GM19035 (cell line): Measurements from ENCODE around the gene ARL6IP5.
A peak's percentile ranks its signal among the peaks of the same experiment; 100 is the strongest.

Experiments
- ATAC-seq: cut with Tn5 transposase; IDR thresholded peaks from one replicate; pipeline ENCODE4 v1.9.1; 2021; ENCODE audit not compliant: unreplicated experiment

The ARL6IP5 gene, protein sequence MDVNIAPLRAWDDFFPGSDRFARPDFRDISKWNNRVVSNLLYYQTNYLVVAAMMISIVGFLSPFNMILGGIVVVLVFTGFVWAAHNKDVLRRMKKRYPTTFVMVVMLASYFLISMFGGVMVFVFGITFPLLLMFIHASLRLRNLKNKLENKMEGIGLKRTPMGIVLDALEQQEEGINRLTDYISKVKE

GRCh38 chr3:69084326-69085167, at the start of gene ARL6IP5:
TSS of gene ARL6IP5 (plus strand) at chr3:69084937. CDS start at chr3:69085048, 111 bp downstream.
- ATAC-seq = peak; percentile 49

DNA sequence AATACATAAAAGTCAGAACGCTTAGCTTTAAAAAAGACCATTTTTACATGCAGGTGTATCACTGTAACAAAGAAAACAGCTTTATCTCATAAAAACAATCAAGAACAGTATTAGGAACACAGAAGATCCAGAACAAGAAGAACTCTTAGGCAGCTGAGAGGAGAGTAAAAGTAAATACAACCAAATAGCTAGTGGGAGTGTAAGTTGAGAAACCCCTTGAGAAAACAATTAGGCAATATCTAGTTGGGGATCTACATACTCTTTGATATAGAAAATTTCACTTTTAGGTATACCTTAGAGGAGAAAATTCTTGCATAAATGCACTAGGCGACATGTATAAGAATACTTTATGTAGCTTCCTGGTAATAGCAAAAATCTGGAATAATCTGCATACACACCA, 40.1 kb upstream of the ARL6IP5 start:
- ATAC-seq = no peak

DNA sequence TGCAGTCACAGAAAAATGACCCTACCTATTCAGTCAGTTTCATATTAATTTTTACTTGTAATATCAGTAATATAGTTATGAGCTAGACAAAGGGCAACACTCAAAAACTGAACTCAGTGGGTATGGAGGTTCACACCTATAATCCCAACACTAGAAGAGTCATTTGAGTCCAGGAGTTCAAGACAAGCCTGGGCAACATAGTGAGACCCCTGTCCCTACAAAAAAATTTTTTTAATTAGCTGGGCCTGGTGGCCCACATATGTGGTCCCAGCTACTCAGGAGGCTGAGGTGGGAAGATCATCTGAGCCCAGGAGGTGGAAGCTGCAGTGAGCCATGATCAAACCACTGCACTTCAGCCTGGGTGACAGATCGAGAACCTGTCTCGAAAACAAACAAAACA, 35.7 kb upstream of the ARL6IP5 start:
- ATAC-seq = no peak

DNA sequence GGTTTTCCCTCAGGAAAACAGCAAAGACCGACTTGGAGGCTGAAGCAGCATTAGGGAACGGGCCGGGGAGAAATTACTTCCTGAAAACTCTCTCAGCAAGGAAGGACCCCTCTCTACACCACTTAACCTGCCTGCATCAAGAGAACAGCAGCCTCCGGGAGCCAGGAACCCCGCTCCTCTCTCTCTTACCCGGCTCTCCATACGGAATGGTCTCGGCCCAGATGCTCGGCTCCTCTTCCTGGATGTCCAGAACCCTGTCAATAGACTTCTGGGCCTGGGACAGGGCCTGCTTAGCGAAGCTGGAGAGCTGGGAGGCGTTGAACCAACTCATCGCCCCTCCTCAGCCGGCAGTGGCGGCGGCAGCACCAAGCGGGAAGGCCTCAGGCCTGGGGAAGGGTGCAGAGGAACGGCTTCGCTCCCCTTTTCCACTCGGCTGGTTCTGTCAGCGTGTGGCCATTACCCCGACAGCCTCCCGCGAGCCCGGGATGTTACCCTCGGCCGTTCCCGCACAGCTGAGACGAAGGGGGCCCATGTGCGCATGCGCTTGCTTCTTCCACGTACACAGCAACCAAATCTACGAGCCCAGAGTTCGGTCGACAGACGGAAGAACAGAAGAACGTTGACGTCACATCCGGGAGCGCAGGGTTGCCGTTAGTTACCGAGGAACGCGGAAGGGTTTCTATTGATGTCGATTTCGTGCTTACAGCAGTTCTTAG, 32.8 kb upstream of the ARL6IP5 start, which contains the start of gene TMF1:
TSS of gene TMF1 (minus strand) at position 578 of the 716 bp plus-strand sequence. CDS start at position 331, 247 bp downstream.
- peak; percentile 98 for ATAC-seq

GRCh38 chr3:69052472-69052898, 32.3 kb upstream of the ARL6IP5 start:
- ATAC-seq = peak; percentile 11

DNA sequence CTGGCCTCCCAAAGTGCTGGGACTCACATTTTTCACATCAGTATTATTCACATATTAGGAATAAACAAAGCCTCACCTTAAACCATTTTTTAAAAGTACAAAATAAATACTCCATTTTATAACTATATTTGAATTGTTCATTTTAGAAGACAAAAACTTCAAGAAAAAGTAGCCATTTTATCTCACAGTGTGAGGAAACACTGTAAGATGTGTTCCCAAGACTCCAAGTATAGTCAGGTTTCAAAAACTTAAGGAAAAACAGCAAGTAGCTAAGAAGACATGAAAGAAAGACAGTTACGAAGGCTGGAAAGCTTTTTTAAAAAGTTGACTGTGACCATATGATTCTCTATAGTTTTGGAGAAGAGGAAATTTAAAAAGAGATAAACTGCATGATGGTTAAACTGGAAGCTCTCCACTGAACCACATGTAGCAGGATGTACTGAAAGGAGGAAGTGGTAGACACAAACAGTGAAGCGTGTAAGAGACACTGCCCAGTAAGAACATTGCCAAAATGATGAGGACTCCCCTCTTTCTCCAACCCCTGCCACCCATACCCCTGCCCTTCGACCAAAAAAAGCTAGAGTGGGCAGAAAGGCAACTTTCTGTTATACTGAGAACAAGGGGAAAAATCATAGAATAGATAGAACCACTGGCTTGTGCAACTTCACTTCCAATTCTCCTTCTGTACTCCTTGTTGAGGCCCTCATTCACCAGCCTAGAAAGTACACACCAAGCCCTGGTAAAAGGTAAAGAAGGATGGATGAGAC, 26.4 kb upstream of the ARL6IP5 start:
- peak; percentile 97 for ATAC-seq

- ATAC-seq = peak; percentile 24
These were observed 25.9 kb upstream of the ARL6IP5 start for GRCh38 chr3:69058947-69059224.

DNA sequence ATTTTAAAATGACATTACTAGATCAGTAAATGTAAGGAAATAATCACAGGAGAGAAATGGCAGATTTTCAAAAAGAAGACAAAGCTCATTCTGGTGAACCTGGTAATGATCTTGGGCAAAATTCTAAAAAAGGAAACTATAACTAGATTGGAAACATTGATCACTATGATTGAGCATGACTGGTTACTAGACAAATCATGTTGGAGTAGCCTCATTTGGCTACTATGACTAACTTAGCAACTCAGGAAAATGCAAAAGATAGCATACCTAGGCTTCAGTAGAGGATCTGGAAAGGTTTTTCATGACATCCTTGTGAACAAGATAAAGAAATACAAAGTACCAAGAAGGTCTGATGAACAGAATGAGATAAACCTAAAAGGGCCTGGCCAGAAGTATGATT, 25.0 kb upstream of the ARL6IP5 start:
- ATAC-seq = no peak

- ATAC-seq = no peak
These were observed 21.1 kb upstream of the ARL6IP5 start for GRCh38 chr3:69063636-69064035.

DNA sequence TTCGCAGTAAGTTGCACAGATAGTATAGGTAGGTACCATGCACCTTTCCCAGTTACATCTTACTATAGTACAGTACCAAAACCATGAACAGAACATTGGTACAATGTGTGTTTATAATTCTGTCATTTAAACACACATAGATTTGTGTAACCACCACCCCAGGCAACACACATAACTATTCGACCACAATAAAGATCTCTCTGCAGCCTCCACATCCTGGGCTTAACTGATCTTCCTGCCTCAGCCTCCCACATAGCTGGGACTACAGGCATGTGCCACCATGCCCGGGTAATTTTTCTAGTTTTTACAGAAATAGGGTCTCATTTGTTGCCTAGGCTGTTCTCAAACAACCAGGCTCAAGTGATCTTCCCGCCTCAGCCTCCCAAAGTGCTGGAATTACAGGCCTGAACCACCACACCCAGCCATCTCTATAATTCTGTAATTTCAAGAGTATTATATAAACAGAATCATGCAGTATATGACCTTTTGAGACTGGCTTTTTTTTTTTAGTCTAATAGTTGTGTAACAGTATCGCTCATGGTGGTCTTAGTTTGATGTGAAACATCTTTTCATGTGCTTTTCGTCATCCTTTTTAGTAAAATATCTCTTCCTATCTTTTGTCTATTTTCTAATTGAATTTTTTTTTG, 19.3 kb upstream of the ARL6IP5 start:
- ATAC-seq = no peak

DNA sequence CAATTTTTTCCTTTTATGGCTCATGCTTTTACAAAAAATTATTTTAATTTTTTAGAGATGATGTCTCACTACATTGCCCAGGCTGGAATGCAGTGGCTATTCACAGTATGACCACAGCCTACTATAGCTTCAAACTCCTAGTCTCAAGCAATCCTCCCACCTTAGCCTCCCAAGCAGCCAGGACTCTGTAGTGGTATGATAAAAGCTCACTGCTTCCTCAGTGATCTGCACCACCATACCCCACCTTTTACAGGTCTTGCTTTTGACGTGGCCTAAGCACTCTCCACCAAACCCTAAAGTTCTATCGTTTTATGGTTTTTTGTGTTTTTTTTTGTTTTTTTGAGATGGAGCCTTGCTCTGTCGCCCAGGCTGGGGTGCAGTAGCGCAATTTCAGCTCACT, 18.6 kb upstream of the ARL6IP5 start:
- ATAC-seq = no peak

DNA sequence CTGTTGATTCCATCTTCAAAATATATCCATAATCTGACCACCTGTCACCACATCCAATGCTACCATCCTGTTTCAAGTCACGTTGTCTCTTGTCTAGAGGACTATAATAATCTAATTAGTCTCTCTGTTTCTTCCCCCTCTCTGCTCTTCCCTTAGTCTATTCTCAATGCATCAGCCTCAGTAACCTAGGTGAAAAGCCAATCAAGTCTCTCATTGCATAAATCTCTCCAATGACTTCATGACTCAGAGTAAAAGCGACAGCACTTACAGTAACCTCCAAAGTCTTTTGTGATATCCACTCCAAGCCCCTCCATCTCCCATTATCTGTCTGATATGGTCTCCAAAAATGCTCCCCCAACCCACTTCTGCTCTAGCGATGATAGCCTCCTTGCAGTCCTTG, 11.8 kb upstream of the ARL6IP5 start:
- ATAC-seq = no peak

GRCh38 chr3:69079269-69080159, 5.2 kb upstream of the ARL6IP5 start:
- peak; percentile 12 for ATAC-seq

DNA sequence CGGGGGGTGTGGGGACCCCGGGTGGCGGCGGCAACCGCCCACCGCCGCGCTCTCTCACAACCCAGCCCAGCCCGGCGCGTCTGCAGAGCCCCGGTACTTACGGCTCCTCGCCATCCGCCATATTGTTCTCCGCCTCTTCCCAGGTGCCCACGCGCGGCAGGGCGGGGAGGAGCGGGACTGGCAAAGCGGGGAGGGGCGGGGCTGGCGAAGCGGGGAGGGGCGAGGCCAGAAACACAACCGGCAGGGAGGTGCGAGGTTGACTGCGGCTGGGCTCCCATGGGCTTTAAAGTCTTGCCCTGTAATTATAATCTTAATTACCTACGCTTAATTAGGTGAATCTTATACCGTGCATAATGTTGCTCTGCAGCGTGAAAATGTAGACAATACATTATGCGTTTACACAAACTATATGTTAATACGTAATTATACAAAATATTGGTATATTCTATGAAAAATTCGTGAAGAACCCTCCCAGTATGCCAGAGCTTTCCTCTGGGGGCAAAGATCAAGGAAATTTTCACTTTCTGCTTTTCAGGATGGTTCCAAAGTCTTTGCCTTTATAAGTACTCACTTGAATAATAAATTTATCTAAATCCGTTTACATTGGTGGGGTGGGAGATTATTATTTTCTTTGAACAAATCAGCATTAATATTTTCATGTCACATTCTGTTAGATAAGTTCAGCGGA, 4.4 kb upstream of the ARL6IP5 start, which contains the start of gene UBA3:
TSS of gene UBA3 (minus strand) at position 133 of the 688 bp plus-strand sequence. CDS start at position 121, 12 bp downstream.
- ATAC-seq = peak; percentile 47

DNA sequence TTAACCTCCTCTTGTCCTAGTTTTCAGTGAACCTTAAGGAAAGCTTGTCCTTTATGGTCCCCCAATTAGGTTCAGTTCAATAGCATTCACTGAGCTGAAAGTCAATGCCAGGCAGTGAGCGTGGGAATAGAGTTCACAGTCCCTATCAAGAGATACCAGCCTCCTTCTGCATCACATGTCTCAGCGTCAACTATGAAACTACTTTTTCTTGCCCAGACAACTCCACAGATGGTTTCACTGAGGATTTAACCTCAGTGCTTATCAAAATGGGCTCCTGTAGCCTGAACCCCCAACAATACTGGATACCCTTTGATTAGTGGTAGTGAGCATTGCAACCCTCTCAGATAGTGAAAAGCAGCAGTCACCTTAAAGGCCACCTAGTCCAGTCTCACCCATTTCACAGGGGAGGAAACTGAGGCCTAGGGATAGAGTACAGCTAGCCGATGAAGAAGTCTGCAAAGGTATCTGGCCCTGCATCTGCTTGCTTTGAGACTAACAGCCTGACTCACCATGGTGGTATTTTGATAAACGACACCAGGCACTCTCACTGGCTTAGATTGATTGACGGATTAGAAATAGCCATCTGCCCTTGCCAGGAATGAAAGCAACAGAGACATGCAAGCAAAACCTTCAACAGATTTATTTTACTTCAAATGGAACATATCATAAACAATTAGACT, 3.0 kb upstream of the ARL6IP5 start:
- no peak for ATAC-seq

DNA sequence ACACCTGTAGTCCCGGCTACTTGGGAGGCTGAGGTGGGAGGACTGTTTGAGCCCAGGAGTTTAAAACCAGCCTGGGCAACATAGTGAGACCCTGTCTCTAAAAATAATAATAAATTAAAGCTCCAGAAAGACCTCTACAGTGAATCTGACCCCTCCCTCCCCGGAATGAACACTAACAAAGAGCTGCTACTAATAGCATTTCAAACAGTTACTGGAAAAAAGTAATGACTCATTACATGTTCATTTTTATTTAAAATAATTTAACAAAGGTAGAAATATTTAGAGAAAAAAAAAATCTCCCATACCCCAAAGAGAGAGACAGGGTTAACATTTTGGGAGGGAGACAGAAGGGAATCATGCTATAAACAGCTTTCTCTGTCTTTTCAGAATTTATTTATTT, 2.4 kb upstream of the ARL6IP5 start:
- no peak for ATAC-seq

GRCh38 chr3:69082805-69083204, 1.9 kb upstream of the ARL6IP5 start:
- peak; percentile 58 for ATAC-seq

DNA sequence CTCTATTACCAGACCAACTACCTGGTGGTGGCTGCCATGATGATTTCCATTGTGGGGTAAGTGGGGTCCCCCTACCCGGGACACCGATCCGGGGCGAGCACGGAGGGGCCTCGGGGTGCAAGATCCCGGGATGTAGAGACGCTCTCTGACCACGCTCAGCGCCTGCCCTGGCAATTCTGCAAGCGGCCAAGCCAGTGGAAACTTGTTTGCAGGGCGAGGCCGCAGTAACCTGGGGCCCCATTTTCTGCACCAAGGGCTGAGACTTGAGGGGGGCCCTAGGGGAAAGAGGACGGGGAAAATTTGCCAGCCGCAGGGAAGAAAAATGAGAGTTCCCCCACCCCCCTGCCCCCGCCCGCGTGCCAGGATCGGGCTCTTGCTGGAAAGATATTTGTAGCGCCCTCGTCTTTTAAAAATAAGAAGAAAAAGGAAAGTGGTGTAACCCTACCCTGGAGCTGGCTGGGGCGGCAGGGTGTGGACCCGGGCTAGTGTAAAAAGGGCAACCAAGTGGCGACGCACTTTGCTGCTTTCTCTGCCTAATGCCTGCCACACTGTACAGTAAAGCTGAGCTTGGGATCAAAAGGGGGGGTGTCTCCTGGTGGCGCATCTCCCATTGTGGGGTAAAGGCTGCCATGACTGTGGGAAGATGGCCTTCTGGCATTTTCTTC, 563 bp downstream of the ARL6IP5 start:
- ATAC-seq = peak; percentile 1
